Ascending aorta (tissue), 2 donors: Measurements from ENCODE around the gene SWT1. TPM values are rescaled to one million over a fixed set of nuclear protein-coding genes. Genes with fewer than 3 reads are reported as not detected.

Experiments
- DNase-seq, 2 donors: peaks; one replicate each; pipeline ENCODE4 v3.0.0-alpha.2; 2019; ENCODE audit warnings: low spot score in 2 of 2
- H3K27ac ChIP-seq, 2 donors: fragments of 200-600 bp; sonication (generic); one replicate each; pipeline ENCODE4 v1.5.1; 2016 to 2017; ENCODE audit warnings: mild to moderate bottlenecking in 1 of 2
- H3K27me3 ChIP-seq: fragments of 200-600 bp; sonication (generic); one replicate; pipeline ENCODE4 v1.5.1; 2017
- H3K36me3 ChIP-seq, 2 donors: fragments of 200-600 bp; sonication (generic); one replicate each; pipeline ENCODE4 v1.5.1; 2016
- H3K4me1 ChIP-seq, 2 donors: fragments of 200-600 bp; sonication (generic); one replicate each; pipeline ENCODE4 v1.5.1; 2016 to 2017; ENCODE audit warnings: mild to moderate bottlenecking in 1 of 2
- H3K4me3 ChIP-seq, 2 donors: fragments of 200-600 bp; sonication (generic); one replicate each; pipeline ENCODE4 v1.5.1; 2016 to 2017; ENCODE audit warnings: mild to moderate bottlenecking in 1 of 2
- H3K9me3 ChIP-seq, 2 donors: fragments of 200-600 bp; sonication (generic); one replicate each; pipeline ENCODE4 v1.5.1; 2016
- intact Hi-C: fragments of 100-400 bp; cut with DNase I; formaldehyde crosslinking; loops from one replicate; pipeline ENCODE4 v1.15.1; 2023
- total RNA-seq: library from RNA; depleted of rRNA; stranded (reverse); fragments of >200 nt; gene quantifications from one replicate; pipeline ENCODE4 v1.1.0, GENCODE V29; 2016
- TF ChIP-seq, protein P1 (sequence below), 3 experiments: fragments of 200-600 bp in 2 of 3; fragments of 450-650 bp in 1 of 3; sonication (generic) in 2 of 3; IDR thresholded peaks; one replicate each; pipeline ENCODE4 v1.5.1; 2016 to 2019; ENCODE audit warnings: antibody characterized with exemption in 3 of 3, mild to moderate bottlenecking in 1 of 3, moderate library complexity in 1 of 3

SWT1 gene
- total RNA-seq, 1 donor from 2014 or later = 0.43 TPM

GRCh38 chr1:185284533-185285276 lies 127.7 kb downstream of the SWT1 start:
- no peaks in the 10 kb centered on the region for H3K9me3 ChIP-seq
- no peak overlapping the region for H3K4me3 ChIP-seq
- peaks cover 0 to 8% of the 10 kb centered on the region in 2 donors for H3K36me3 ChIP-seq
- H3K4me1 ChIP-seq = no peaks in the 10 kb centered on the region
- no peak for DNase-seq
- no peak overlapping the region for H3K27ac ChIP-seq
- no peaks in the 10 kb centered on the region for H3K27me3 ChIP-seq
- intact Hi-C loops = no loop called here
- TF ChIP-seq, protein P1, sequence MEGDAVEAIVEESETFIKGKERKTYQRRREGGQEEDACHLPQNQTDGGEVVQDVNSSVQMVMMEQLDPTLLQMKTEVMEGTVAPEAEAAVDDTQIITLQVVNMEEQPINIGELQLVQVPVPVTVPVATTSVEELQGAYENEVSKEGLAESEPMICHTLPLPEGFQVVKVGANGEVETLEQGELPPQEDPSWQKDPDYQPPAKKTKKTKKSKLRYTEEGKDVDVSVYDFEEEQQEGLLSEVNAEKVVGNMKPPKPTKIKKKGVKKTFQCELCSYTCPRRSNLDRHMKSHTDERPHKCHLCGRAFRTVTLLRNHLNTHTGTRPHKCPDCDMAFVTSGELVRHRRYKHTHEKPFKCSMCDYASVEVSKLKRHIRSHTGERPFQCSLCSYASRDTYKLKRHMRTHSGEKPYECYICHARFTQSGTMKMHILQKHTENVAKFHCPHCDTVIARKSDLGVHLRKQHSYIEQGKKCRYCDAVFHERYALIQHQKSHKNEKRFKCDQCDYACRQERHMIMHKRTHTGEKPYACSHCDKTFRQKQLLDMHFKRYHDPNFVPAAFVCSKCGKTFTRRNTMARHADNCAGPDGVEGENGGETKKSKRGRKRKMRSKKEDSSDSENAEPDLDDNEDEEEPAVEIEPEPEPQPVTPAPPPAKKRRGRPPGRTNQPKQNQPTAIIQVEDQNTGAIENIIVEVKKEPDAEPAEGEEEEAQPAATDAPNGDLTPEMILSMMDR (IDR thresholded peaks at IDR 0.05) = no peak

DNA sequence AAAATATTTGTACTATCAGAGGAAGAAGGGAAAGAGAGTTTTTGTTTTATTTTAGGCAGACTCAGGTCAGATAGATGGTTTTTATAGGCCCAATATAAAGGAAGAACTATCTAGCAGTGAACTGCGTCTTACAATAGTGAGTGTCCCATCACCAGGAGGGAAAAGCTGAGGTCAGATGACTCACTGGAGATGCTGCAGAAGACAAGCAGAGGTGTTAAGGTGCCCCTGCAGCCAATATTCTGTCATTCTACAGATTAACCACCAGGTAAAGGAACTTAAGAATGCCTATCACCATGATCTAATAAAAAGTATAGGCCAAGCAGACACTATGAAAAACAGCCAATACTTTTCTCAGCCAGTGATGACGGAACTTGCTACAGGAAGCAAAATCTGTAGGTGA lies 130.5 kb downstream of the SWT1 start:
- DNase-seq = no peak
- no peak overlapping the region for H3K4me3 ChIP-seq
- TF ChIP-seq, protein P1 (IDR thresholded peaks at IDR 0.05) = no peak
- no peaks in the 10 kb centered on the region for H3K36me3 ChIP-seq
- no peaks in the 10 kb centered on the region for H3K9me3 ChIP-seq
- H3K27ac ChIP-seq = no peak overlapping the region
- H3K27me3 ChIP-seq = no peaks in the 10 kb centered on the region
- intact Hi-C loops = no loop called here
- no peaks in the 10 kb centered on the region for H3K4me1 ChIP-seq

- Histone ChIP-seq H3K9me3 (no peaks in the 10 kb centered on the region), H3K4me1 (no peaks in the 10 kb centered on the region), H3K27me3 (no peaks in the 10 kb centered on the region), H3K36me3 (no peaks in the 10 kb centered on the region), H3K4me3 (no peak overlapping the region), H3K27ac (no peak overlapping the region)
- intact Hi-C loops = no loop called here
- no peak for DNase-seq
- TF ChIP-seq, protein P1 (IDR thresholded peaks at IDR 0.05) = no peak
Measured at GRCh38 chr1:185288435-185288834, 131.5 kb downstream of the SWT1 start.

GRCh38 chr1:185289880-185290279 lies 132.9 kb downstream of the SWT1 start:
- Histone ChIP-seq H3K4me3 (no peak overlapping the region), H3K4me1 (no peaks in the 10 kb centered on the region), H3K27me3 (no peaks in the 10 kb centered on the region), H3K36me3 (no peaks in the 10 kb centered on the region), H3K9me3 (no peaks in the 10 kb centered on the region), H3K27ac (no peak overlapping the region)
- intact Hi-C loops = no loop called here
- DNase-seq = no peak
- TF ChIP-seq, protein P1 (IDR thresholded peaks at IDR 0.05) = no peak

DNA sequence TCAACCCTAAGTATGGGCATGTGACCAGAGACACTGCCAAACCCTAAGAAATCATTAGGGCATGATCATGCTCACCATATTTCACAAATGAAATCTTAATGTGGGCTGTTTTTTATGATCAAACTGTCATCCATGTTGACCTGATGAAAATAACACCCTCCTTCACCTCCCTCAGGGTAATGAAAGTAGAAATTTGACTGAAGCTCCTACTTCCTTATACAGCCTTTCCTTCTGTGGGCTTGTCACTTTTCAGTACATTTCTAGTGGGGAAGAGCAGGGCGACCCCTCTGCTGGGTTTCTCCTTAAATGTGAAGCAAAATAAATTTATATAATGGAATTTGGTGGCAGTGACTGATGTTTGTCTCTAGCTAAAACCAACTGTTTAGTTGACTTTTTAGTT lies 134.2 kb downstream of the SWT1 start:
- no peak overlapping the region for H3K4me3 ChIP-seq
- DNase-seq = no peak
- intact Hi-C loops = no loop called here
- no peak overlapping the region for H3K27ac ChIP-seq
- H3K36me3 ChIP-seq = peaks cover 0 to 3% of the 10 kb centered on the region in 2 donors
- no peaks in the 10 kb centered on the region for H3K4me1 ChIP-seq
- TF ChIP-seq, protein P1 (IDR thresholded peaks at IDR 0.05) = no peak
- H3K9me3 ChIP-seq = no peaks in the 10 kb centered on the region
- H3K27me3 ChIP-seq = no peaks in the 10 kb centered on the region
